WERI-Rb-1 (cell line): ENCODE measurements around the gene MAT2A.

Experiments
- DNase-seq: peaks from one replicate; pipeline ENCODE4 v3.0.0-alpha.2; 2020
- H3K27ac ChIP-seq: fragments of 250-450 bp; sonication (Bioruptor Pico); 2 replicates; pipeline ENCODE4 v1.5.1; 2020; ENCODE audit warnings: mild to moderate bottlenecking, moderate library complexity
- H3K27me3 ChIP-seq: fragments of 250-450 bp; sonication (Bioruptor Pico); 2 replicates; pipeline ENCODE4 v1.5.1; 2021; ENCODE audit warnings: mild to moderate bottlenecking, low read depth, moderate library complexity; ENCODE audit not compliant: insufficient read depth, severe bottlenecking
- H3K36me3 ChIP-seq: fragments of 250-450 bp; sonication (Bioruptor Pico); 2 replicates; pipeline ENCODE4 v1.5.1; 2020; ENCODE audit warnings: mild to moderate bottlenecking, moderate library complexity
- H3K4me3 ChIP-seq: 2 replicates; pipeline ENCODE4 v1.5.1; 2011; ENCODE audit warnings: low read depth, mild to moderate bottlenecking, control low read depth, low read length
- H3K9me3 ChIP-seq: fragments of 250-450 bp; sonication (Bioruptor Pico); 2 replicates; pipeline ENCODE4 v1.5.1; 2021; ENCODE audit warnings: mild to moderate bottlenecking, moderate library complexity; ENCODE audit not compliant: severe bottlenecking
- CTCF ChIP-seq: IDR thresholded peaks from 2 replicates; pipeline ENCODE4 v1.5.1; 2011; ENCODE audit warnings: low read depth, mild to moderate bottlenecking, control low read depth, inconsistent platforms, low read length

MAT2A gene

GRCh38 chr2:85506768-85507181, 32.2 kb upstream of the MAT2A start:
- H3K36me3 ChIP-seq = no peaks in the 10 kb centered on the region
- no peak for TF ChIP-seq CTCF
- no peaks in the 10 kb centered on the region for H3K9me3 ChIP-seq
- no peak for DNase-seq
- no peak overlapping the region for H3K27ac ChIP-seq
- H3K27me3 ChIP-seq = no peaks in the 10 kb centered on the region
- no peak overlapping the region for H3K4me3 ChIP-seq

- no peak overlapping the region for H3K4me3 ChIP-seq
- H3K9me3 ChIP-seq = no peaks in the 10 kb centered on the region
- no peak for DNase-seq
- H3K36me3 ChIP-seq = no peaks in the 10 kb centered on the region
- H3K27me3 ChIP-seq = no peaks in the 10 kb centered on the region
- H3K27ac ChIP-seq = no peak overlapping the region
- TF ChIP-seq CTCF = no peak
These were observed 27.8 kb upstream of the MAT2A start for GRCh38 chr2:85511008-85511811.

- Histone ChIP-seq H3K27me3 (no peaks in the 10 kb centered on the region), H3K36me3 (no peaks in the 10 kb centered on the region), H3K9me3 (no peaks in the 10 kb centered on the region), H3K27ac (no peak overlapping the region), H3K4me3 (no peak overlapping the region)
- no peak for DNase-seq
- no peak for TF ChIP-seq CTCF
These were observed 24.6 kb upstream of the MAT2A start for GRCh38 chr2:85514323-85514722.

GRCh38 chr2:85516653-85517389, 22.1 kb upstream of the MAT2A start:
- TF ChIP-seq CTCF = no peak
- no peaks in the 10 kb centered on the region for H3K9me3 ChIP-seq
- H3K27ac ChIP-seq = no peak overlapping the region
- no peak for DNase-seq
- no peaks in the 10 kb centered on the region for H3K27me3 ChIP-seq
- no peaks in the 10 kb centered on the region for H3K36me3 ChIP-seq
- no peak overlapping the region for H3K4me3 ChIP-seq

- TF ChIP-seq CTCF = no peak
- no peak for DNase-seq
- no peak overlapping the region for H3K4me3 ChIP-seq
- no peak overlapping the region for H3K27ac ChIP-seq
- no peaks in the 10 kb centered on the region for H3K27me3 ChIP-seq
- H3K9me3 ChIP-seq = no peaks in the 10 kb centered on the region
- H3K36me3 ChIP-seq = no peaks in the 10 kb centered on the region
These were observed 16.8 kb upstream of the MAT2A start for GRCh38 chr2:85522090-85522647.
